ENCODE results near the gene NRSN1.

NRSN1 gene, protein sequence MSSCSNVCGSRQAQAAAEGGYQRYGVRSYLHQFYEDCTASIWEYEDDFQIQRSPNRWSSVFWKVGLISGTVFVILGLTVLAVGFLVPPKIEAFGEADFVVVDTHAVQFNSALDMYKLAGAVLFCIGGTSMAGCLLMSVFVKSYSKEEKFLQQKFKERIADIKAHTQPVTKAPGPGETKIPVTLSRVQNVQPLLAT

DNA sequence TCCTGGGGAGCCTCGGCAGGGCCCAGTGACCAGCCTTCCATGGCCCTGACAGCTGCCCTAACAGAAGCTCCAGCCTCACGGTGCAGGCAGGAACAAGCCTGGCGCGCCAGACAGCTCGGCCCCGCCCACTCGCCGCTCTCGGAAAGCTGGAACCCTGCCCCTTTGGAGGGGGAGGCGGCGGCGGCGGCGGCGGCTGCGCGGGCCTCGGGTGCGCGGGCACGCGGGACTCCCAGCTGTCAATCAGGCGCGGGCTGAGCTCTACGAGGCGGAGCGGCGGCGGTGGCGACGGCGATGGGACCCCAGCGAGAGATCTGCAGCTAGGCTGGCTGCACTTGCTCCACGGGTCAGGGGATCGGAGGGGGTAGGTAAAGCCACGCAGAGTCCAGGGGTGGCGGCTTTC lies at the start of gene NRSN1:
TSS of gene NRSN1 (plus strand) at position 236 of the 400 bp plus-strand sequence. CDS start 8,113 bp downstream, outside the sequence.
- DNase-seq (ENCODE audit: low spot score): peak; percentile 9

DNA sequence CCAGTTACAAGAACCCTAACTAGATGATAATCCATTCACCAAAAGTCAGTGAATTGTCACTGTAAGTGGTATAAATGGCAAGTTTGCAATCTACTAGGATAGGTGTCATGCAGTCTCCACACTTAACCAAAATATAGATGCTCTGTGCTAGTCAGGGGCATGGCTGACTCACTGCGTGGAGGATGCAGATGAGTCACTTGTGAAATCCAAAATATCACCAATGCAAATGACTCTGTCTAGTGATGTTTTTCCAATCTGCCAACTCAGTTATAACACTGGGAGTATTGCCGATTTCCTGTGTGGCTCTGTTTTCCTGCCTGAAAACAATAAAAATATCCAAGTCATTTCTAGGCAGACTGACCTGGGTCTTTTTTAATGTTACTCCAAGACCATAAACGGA lies 47.8 kb upstream of the NRSN1 start:
- peak; percentile 53 for DNase-seq (ENCODE audit: low spot score)

DNA sequence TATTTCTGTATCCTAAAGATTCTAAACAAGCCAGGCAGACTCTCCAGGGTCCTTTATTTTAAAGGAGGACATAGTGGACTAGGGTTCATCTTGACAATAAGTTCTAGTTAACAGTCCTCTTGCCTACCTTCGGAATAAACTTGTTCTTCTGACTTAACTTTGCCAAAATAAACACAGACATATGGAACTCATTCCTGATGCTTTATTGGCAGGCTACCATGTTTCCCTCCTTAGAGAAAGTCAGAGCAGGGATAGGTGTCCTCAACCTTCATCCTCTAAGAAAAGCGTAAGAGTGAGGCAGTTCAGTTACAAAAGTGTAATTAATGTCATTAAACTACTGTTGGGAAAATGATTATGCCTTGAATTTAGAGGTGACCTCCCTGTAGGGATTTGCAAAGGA lies 46.9 kb upstream of the NRSN1 start:
- DNase-seq (ENCODE audit: low spot score): no peak

DNA sequence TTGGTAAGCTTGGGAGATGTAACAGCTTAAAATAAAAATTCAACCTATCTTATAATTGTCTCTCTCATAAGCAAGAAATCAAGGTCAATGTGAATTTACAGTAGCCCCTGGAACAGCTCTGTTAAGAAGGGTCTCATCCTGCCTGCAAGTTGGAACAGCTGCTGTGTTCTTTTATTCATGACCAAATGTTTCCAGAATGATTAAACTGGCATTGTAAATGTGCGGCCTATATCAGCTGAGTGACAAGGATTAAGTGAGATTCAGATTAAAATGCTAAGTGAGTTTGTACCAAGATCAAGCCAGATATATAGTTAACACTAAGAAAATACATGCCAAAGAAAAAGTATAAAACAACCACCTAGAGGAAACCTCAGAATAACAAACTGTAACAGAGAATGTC lies 45.3 kb upstream of the NRSN1 start:
- no peak for DNase-seq (ENCODE audit: low spot score)

DNA sequence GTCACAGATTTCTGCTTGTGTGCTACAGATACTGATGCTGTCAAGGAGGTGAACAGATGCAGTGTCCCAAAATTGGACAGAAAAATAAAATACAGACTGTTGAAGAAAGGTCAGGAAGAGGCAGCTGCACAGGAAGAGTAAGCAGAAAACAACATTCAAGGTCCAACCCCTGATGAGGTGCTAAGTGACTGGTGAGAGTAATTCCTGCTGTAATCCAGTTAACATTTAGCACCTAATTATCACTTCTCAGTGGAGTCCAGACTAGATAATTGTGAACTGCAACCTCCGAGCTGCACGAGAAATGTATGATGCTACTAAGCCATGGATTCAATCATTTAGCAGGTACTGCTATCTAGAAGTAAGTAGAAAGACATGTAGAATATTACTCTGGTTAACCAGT lies 36.3 kb upstream of the NRSN1 start:
- no peak for DNase-seq (ENCODE audit: low spot score)

DNA sequence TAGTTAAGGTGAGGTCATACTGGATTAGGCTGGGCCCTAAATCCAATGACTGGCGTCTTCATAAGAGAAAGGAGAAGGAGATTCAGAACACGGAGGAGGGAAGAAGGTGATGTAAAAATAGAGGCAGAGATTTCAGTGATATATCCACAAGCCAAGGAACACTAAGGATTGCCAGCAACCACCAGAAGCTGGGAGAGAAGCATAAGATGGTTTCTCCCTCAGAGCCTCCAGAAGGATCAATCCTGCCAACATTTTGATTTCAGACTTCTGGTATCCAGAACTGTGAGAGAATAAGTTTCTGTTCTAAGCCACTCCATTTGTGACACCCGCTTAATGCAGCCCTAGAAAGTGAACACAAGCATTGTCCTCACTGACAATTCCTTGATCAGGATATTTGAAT lies 33.6 kb upstream of the NRSN1 start:
- no peak for DNase-seq (ENCODE audit: low spot score)

DNA sequence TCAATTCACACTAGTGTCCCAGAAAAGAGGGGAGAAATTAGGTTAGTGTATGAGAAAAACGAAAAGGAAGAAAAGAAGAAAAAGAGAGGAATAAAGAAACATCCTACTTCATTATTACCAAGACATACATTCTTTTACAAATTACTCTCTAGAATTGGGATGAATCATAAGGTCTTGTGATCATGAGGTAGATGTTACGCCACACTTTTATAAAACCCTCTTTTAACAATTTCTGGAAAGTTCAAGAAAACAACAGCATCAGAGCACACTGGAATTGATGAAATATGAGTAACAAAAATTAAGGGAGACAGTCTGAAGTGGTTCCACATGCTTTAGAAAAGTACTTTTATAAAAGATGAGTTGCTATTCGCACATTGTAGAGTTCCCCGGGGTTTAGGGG lies 32.6 kb upstream of the NRSN1 start:
- peak; percentile 11 for DNase-seq (ENCODE audit: low spot score)

DNA sequence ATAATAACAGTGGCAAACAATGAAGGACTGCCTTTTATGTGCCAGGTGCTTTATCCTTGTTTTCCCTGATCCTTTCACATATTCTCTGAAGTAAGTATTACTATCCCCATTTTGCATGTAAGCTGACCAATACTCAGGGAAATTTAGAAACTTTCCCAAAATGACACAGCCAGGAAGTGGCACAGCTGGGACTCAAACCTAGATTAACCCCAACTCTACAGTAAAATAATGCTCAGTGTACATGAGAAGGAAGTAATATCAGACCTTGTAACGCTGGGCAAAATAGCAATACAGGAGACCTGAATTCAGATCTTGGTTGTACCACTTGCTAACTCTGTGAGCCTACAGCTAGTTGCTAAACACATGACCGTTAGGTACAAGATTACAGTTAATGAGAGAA lies 26.8 kb upstream of the NRSN1 start:
- DNase-seq (ENCODE audit: low spot score): no peak

DNA sequence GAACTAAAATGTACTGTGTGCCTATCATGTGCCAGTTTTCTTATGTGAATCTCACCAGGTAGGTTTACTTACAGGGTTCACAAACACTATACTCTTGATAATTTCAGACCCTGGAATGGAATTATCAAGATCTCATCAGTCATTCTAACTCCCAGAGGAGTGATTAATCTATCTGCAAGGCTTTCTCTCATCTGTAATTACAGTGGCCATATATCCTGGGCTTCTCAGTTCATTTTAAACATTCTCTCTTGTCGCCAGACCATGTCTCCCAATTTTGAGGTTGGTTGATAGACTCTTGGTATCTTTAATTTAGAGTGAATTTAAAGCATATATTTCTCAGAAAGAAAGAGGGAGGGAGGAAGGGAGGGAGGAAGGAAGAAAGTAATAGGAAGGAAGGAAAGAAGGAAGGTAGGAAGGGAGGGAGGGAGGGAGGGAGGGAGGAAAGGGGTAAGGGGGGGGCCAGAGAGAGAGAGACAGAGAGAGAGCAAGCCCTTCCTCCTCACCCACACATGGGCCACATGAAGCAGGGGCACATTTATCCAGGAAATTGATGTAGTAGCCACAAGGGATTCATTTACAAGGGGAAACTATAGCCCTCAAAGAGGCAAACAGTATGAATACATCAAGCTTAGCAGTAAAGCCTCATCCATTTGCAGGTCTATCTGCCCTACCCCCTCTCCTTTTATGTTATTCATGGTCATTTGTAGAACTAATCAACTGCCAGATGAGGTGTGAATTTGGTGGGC lies 25.8 kb upstream of the NRSN1 start:
- DNase-seq (ENCODE audit: low spot score): no peak

DNA sequence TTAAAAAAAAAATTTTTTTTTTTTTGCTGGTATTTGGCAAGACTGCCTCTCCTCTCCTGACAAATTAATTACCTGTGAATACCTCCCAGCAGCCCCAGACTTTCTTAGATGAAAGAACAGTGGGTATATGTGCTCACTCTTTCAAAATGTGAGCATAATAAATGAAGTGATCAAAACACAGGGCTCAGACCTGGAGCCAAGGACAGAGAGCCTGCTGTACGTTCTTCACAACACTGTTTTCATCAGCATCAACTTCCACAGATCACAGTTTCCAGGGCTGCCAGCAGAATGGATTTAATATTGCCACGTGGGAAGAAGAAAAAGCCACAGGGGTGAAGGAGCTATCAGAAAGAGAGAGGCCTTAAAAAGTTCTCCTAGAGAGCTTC lies 25.3 kb upstream of the NRSN1 start:
- DNase-seq (ENCODE audit: low spot score): no peak

DNA sequence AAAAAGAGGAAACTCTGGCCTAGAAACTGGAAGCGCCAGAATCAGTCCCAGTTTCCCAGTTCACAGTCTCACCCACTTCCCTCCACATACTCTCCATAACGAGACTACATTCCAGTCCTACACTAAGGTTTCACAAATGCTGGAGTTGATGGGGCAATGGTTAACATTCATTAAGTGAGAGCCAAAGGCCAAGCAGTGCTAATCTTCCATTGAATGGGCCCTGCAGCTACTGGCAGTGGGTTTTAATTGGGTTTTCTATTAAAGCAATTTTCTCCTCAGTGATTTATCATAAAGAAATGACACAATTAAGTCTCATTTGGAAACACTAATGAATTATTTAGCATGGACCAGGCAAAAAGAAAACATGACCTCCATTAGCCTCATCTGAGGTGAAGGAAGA lies 20.8 kb upstream of the NRSN1 start:
- no peak for DNase-seq (ENCODE audit: low spot score)

DNA sequence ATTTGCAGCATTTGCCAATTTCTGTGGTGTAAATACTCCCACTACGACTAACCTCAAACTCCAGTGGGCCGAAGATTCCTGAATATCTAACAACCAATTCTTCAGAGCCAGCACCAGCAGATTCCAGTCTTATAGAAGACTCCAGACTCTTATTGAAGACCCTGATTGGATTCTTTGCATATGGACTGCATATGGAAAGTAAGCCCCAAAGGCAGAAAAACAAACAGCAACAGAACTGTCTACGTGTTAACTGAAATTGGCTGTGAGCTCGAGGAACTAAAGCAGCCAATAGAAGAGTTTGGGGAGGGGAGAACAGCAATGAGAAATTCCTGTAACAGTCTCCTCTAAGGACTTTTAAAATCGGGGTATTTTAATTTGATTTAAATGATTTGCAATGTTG lies 19.7 kb upstream of the NRSN1 start:
- no peak for DNase-seq (ENCODE audit: low spot score)

DNA sequence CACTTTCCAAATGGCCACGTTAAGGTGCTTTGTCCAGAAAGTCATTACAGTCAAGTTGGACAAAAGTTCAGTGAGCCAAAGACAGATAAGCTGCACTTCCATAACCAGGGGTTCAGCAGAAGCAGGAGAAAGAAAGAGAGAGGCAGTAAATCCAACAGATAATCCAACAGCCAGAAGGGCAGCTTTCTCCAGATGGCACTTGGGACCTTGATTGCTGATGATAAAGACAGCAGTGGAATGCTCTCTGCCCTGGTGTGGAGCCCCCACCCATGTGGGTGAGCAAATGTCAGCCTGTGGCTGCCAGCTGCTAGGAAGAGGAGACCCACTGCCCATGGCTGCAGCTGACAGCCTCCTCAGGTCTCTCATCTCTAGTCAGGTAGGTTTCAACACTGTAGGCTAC lies 18.7 kb upstream of the NRSN1 start:
- no peak for DNase-seq (ENCODE audit: low spot score)

DNA sequence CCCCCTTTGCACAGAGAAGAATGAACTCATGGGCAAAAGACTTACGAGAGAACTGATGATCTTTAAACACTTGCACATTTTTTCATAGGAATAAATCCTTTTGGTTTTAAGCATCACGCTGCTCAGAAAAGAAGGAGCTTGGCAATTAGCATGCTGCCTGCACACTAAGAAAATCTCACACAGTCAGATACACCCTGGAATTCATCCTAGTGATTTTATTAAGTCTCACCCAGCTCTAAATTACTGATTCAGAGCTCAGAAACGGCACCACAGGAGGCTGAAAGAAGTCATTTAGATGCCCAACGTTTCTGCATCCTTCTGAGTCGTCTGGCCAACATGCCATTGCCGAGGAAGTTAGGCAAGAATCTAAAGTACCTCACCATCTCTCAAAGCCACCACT lies 18.0 kb upstream of the NRSN1 start:
- no peak for DNase-seq (ENCODE audit: low spot score)

DNA sequence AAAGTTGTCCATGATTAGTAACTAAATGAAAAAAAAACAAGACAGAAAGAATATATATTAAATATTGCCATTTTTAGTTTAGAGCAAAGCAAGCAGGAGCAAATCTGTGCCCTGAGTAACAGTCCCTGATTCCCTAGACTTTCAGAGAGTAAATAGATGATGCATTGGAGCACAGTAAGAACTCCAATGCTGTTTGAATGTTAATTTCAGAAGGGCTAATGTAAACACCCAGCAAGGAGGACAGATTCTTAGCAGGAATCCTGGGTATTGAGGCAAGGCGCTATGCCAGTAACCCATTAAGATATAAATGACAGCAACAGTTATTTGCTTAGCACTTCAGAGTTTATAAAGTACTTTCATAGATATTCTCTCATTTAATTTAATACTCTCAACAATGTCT lies 15.6 kb upstream of the NRSN1 start:
- no peak for DNase-seq (ENCODE audit: low spot score)

DNA sequence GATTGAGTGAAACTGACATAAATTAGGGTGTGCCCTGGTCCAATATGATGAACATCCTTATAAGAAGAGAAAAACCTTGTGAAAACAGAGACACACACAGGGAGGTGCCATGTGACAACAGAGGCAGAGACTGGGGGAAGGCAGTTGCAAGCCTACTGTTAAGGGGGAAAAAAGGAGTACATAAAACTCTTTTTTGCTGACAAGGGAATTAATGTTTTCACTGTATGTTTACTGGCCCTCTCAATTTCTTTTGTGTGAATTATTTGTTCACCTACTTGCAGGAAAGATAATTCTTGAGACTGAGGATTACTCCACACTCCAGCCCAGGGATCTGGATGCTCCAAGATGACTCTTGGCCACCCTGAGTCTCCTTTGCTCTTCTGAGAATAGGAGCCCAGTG lies 12.1 kb upstream of the NRSN1 start:
- no peak for DNase-seq (ENCODE audit: low spot score)

DNA sequence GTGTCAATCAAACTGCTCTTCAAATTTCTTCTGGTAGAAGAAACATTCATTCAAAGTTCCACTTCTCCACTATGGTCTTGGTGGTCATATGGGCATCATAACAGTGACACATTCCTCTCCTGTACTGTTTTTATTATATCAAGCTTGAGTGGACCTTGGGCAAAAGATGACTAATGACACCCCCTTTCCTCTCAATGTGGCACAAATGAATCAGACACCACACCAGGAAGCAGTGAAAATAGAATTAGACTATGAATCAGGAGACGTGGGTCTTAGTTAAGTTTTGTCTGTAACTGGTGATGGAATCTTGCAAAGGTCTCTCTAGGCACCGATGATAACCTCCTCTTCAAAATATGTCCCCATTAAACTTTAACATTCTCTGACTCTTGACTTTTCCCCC lies 9.0 kb upstream of the NRSN1 start:
- DNase-seq (ENCODE audit: low spot score): peak; percentile 96

DNA sequence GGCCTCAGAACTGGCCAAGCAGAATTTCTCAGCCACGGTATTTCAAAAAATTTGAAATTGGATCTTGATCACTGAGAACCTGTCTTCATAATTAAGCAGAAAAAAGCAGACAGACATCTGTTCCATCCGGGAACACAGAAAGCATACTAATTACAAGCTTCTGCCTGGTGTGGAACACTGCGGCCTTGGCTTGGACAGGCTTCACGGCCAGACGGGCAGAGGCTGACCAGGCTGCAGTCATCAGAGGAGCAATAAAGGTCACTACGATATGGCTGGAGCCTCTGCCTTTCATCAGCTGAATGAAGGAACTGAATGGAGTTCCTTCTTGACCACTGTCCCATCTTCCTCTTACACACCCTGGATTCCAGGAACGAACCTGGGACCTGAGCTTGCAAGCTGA lies 3.9 kb upstream of the NRSN1 start:
- DNase-seq (ENCODE audit: low spot score): no peak

DNA sequence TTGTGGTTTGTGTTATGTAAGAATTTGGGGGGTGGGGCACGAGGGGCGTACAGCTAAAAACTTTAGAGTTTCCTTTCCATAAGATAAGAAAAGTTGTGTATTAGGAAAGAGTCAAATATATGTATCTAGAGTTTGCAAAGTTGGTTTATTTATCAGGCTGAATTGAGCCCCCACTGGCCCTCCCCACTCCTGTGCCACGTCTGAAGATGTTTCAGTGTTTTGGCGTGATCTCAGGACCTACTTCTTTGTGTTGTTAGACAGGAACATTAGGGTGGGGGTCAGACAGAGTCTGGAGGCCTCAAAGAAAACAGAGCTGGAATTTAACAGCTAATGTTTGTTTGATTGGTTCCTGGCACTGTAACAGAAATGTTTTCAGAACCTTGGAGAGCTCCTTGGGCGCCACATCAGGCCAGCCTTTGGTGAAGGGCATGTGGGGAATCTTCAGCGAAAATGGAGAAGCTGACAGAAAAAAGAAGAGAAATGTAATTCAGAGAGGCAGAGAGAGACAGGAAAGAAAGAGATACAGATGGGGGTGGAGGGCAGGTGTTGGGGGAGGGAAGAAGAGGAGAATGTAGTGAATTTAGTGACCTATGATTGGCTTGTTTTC lies 674 bp downstream of the NRSN1 start:
- peak; percentile 68 for DNase-seq (ENCODE audit: low spot score)

DNA sequence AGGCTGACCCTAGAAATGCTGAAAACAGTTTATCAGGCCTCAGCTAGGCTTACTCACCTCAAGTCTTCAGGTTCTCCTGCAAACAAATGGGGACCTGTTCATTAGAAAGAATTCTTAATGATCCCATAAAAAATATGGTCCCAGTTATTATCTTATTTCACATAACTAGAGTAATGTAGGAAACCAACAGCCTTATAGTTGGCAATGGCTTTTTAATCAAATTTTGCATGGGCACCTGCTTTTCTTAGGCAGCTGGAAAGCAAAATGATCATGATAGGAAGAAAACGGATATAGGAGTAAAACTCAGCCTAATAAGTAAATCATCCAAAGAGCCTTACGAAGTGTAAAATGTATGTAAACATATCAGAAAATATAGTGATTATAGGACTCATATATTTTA lies 1.3 kb downstream of the NRSN1 start:
- DNase-seq (ENCODE audit: low spot score): no peak

DNA sequence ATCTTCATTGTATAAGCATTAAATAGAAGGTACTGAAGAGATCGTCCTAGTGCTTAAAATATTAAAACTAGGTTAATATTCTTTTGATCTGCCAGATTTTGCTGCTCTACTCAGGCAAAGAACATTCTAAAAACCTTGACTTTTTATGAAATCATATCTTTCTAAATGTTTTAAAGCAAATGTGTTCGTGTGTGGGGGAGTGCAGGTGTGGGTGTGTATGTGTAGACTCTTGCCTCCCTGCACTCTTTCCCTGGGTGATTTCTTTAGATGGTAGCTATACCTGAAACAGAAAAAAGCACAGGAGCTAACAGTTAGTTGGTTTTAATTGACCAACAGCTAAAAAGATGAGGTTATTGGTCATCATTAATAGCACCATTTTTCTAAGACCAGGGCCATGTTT lies 5.7 kb downstream of the NRSN1 start:
- no peak for DNase-seq (ENCODE audit: low spot score)

DNA sequence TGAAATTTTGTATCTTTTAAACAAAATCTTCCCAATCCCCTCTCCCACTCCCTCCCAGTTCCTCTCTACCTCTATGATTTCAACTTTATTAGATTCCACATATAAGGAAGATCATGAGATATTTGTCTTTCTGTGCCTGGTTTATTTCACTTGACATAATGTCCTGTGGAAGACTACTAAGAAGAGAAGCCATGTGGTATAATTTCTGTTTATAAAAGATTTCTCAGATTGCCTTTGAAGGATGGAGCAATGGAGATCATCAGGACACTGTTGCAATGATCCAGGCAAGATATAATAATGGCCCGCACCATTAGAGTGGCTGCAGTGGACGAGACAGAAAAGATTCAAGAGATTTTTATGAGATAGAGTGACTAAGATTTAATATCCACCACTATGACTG lies 13.1 kb downstream of the NRSN1 start:
- DNase-seq (ENCODE audit: low spot score): no peak

DNA sequence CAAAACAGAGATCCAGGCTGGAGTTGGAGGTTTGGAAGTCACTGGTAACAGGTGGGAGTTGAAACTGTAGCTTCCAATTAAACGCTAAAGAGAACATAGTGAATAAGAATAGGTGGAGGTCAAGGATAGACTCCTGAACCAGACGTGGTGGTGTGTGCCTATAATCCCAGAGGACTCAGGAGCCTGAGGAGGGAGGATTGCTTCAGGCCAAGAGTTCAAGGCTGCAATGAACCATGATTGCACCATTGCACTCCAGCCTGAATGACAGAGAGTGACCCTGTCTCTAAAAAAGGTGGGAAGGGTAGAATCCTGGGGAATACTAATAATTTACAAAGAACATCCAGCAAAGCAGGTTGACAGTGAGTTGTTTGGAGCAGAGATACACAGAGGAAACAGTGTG lies 13.6 kb downstream of the NRSN1 start:
- DNase-seq (ENCODE audit: low spot score): no peak

DNA sequence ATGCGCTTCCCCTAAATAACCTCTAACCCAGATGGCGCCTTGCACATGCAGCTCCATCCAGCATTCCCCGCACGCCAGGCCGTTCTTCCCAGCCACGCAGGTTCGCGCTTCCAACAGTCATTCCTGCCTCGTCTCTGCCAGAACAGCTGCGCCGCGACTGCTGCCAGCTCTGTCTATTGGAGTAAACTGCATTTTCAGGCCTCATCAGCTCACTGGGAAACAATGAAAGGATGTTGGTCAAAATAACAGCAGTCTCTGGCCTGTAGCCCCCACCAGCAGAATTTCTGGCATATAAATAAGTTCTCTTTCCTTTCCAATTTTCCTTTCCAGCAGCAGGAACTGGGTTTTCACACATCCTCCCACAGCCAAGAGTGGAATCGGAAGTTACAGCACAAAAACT lies 14.6 kb downstream of the NRSN1 start:
- no peak for DNase-seq (ENCODE audit: low spot score)
